22Rv1 (cell line): ENCODE data around the gene PRDM15.

Experiments used
- H3K27ac ChIP-seq: fragments of 450-650 bp; 2 replicates; pipeline ENCODE4 v1.5.1; 2017
- CTCF ChIP-seq: fragments of 450-650 bp; IDR thresholded peaks from 2 replicates; pipeline ENCODE4 v1.5.1; 2017; ENCODE audit warnings: mild to moderate bottlenecking
- ZFX ChIP-seq: fragments of 450-650 bp; IDR thresholded peaks from 2 replicates; pipeline ENCODE4 v1.6.1; 2017; ENCODE audit warnings: antibody characterized with exemption, borderline replicate concordance

The PRDM15 gene

DNA sequence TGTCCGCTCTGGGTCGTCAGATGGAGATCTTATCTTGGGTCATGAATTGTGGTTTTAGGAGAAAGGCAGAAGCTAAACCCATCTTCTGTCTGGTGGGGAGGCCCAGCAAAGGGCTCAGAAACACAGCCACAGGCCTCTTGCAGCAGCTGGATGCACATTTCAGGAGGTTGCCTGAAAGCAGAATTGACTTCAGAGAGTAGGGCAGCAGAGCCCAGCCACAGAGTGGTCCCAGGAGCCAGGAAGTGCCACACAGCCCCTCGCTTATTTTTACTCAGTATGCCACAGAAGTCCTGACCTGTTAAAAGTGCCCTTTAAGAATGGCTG is 104.0 kb downstream of the PRDM15 start:
- no peak overlapping the region for H3K27ac ChIP-seq

DNA sequence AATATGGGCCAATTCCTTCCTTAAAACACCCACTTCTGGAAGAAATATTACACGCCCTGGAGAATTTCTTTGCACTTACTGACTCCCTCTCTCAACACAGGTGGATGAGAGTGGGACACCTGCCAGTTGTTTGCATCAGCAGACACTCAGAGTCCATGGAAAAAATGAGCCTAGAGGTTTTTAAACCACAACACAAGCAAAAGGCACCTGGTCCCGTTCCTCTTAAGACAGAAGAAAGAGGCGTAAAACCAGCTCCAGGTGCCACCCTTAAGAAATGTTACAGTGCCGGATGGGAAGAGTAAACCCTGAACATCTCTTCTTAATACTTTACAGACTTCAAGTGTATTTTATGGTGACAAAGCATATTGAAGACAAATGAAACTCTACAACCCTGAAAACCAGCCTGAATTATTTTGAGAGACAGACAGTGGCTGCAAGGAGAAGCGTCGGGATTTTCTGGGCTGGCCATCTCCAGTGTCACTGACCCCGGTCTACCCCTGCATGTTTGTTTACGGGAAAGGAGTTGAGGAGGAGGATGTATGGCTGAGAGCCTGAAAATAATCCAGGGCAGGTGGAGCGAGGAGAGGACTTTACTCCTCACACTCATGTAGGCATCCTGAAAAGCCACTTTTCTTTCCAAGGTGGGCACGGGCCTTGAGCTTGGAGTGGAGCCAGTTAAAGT is 104.5 kb downstream of the PRDM15 start:
- H3K27ac ChIP-seq = no peak overlapping the region

More for the DNA sequence above, 104.0 kb downstream of the PRDM15 start:
- TF ChIP-seq ZFX (no peak), CTCF (no peak)

GRCh38 chr21:41772351-41773080 is 106.6 kb downstream of the PRDM15 start:
- no peak overlapping the region for H3K27ac ChIP-seq
- TF ChIP-seq CTCF (no peak), ZFX (no peak)

More for the DNA sequence above, 104.5 kb downstream of the PRDM15 start:
- no peak for TF ChIP-seq ZFX

DNA sequence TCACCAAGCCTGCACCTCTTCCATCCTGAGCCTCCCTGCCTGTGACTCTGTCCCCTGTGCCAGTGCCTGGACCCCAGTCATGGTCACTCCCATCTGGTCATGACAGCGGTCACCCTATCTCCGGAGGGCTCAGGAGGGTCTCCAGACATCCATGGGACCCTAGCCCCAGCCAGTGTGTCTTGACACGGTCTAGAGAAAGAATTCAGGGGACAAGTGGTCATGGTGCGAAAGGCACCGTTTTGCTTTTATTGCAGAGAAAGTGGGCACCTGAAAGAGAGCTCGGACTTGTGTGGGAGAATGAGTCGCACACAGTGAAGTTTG is 107.6 kb downstream of the PRDM15 start:
- H3K27ac ChIP-seq = no peak overlapping the region
- TF ChIP-seq ZFX (no peak), CTCF (no peak)

DNA sequence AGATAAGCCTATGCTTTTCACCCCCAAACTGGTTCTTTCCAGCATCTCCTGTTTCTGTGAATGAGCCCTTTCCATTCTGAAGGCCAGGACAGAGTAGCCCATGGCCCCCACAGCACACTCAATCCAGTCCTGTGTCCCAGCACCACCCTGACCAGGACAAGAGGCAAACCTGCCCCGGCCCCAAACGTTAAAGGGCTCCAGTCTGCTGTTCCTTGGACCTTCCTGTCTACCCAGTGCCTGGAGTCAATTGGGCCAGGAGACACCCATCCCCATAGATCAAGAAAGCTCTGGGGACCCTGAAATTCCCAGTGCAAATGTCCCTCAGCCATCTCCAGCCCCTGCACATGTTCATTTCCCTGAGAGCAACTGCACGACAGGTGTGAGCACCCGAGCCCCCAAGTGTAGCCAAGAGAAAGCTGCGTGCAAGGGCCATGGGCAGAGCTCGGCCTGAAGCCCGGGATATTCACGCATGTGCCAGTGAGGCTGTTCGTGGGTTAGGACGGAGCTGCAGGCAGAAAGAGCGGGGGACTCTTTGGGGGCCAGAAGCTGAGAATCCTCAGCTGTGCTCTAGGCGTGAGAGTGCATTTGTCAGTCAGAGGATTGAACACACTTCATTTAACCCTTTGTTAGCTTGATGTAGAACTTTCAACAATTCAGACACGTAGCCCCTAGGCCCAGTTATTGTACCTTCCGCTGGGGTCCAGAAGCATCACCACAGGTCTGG is 108.1 kb downstream of the PRDM15 start:
- no peak overlapping the region for H3K27ac ChIP-seq

GRCh38 chr21:41769933-41770332 is 109.2 kb downstream of the PRDM15 start:
- TF ChIP-seq ZFX (no peak), CTCF (no peak)
- no peak overlapping the region for H3K27ac ChIP-seq

More for the DNA sequence above, 108.1 kb downstream of the PRDM15 start:
- TF ChIP-seq CTCF = no peak

DNA sequence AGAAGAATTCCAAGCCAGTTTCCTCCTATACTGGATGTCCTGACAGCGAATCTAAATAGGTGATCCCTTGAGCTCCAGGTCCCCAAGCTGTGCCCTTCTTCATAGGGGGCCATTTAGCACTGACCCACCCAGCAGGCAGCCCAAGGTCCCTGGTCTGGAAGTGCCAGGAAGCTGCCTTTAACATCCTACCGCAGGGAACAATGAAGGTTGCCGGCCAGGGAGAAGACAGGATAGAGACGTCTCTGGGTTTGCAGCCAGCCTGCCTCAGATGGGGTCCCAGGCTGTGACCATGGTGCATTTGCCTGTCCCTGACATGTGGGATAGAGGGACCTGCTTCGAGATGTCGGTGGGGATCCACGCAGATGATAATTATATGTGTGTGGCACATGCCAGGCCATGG is 109.6 kb downstream of the PRDM15 start:
- TF ChIP-seq CTCF (no peak), ZFX (no peak)
- no peak overlapping the region for H3K27ac ChIP-seq
